H4 (cell line): ENCODE data around the gene ZNF750. TPM values are rescaled to one million over a fixed set of nuclear protein-coding genes. Genes with fewer than 3 reads are reported as not detected.

Experiments
- DNase-seq: peaks from one replicate; pipeline ENCODE4 v3.0.0-alpha.2; 2015; ENCODE audit warnings: low spot score
- total RNA-seq: library from RNA; depleted of rRNA; stranded (reverse); fragments of >200 nt; shearing (Covaris generic); gene quantifications from 2 replicates; pipeline ENCODE4 v1.2.3, GENCODE V29; 2014

ZNF750 gene
- total RNA-seq, 1 experiment from 2014 or later: not detected

- DNase-seq: no peak
Observed at GRCh38 chr17:82872591-82873520, 33.0 kb upstream of the ZNF750 start.

DNA sequence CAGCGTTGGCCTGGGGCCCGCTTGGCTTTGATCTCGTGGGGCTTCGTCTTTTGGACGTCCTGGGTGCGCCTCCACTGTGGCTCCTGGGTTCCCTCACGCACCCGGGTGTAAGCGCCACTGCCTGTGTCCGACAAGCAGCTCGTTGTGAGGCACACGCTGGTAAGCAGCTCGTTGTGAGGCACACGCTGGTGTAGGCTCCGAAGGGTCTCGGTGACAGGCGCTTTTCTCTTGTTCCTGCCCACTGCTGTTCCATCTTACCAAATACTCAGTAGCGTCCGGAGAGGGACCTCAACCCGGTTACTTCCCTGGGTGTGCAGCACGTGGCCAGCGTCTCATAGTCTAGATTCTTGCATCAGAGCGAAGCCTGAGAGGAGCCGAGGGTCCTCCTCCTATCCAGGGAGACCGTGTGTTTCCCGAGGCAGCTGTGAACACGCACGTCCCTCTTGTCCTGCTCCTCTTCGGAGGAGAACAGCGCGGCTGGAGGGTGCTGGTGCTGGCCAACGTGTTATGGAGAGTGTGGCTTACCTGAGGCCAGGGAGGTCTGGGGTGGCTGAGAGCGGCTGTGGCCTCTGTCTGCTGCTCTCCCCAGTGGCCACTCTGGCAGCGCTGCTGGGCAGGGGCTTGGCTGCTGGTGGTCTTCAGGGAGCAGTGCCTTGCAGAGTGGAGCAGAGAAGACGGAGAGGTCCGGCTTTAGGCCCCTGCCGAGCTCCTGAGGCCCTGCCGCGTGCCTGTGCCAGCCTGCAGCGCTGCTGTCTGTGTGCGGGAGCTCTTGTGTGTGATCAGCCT is 32.1 kb upstream of the ZNF750 start:
- no peak for DNase-seq

GRCh38 chr17:82871056-82871775 is 31.4 kb upstream of the ZNF750 start:
- DNase-seq: no peak

GRCh38 chr17:82870541-82870940 is 30.7 kb upstream of the ZNF750 start:
- DNase-seq: no peak

DNA sequence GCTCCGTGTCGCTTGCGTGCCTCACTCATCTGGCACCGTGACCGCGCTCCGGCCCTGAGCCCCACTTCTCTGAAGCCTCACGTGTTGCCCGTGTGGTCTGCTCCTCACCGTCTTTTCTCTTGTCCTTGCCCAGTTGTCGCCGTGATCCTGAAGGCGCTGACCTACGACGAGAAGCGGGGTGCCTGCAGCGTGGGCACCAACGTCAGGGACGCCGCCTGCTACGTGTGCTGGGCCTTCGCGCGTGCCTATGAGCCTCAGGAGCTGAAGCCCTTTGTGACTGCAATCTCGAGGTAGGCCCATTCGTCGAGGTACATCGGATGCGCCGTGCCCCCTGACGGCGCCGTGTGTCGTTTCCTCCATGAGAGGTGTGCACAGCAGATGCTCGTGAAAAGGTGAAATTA is 30.3 kb upstream of the ZNF750 start:
- DNase-seq: no peak

- no peak for DNase-seq
Observed at GRCh38 chr17:82869536-82869935, 29.7 kb upstream of the ZNF750 start.

DNA sequence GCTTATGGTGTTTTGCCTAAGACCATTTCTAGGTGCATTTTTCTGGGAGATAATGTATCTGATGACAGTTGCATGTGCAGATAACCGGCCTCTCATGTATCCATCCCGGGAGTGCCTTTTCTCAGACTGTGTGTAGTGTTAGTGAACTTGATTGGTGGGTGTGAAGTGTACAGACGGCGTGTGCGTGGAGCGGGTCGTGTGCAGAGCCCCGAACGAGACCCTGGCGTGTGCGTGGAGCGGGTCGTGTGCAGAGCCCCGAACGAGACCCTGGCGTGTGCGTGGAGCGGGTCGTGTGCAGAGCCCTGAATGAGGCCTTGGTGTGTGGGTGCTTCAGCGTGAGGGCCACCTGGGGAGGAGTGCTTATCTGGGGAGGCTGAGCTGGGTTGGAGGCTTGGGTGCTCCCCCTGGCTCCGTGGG is 28.9 kb upstream of the ZNF750 start:
- no peak for DNase-seq

- DNase-seq: no peak
Observed at GRCh38 chr17:82867763-82868325, 28.0 kb upstream of the ZNF750 start.

- DNase-seq: no peak
Observed at GRCh38 chr17:82866590-82867191, 26.9 kb upstream of the ZNF750 start.

DNA sequence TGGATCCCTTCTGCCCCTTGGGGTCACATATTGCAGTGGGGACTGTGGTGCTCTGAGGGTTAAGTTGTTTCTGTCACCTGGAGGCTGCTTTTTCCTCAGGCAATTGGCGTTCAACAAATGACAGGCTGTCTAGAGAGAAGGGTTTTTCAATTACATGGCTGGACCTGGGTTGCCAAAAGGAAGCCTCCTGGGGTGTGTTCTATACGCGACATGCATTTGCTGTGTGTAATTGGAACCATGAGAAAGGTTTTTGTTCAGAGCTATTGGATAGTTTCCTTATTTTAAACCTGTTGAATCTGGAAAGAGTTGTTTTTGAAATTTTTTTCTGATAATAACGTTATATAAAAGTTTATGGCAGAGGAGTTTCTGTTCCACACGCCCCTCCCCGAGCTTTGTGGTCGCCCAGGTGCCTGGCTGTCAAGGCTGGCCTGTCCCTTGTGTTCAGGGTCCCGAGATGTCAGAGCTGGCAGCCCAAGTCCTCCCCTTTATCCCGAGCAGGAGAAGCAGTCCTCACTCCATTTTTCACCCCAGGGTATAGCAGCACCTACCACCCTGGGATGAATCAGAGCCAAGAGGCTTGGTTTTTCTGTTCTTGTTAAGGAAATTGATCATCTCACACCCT is 26.1 kb upstream of the ZNF750 start:
- no peak for DNase-seq

DNA sequence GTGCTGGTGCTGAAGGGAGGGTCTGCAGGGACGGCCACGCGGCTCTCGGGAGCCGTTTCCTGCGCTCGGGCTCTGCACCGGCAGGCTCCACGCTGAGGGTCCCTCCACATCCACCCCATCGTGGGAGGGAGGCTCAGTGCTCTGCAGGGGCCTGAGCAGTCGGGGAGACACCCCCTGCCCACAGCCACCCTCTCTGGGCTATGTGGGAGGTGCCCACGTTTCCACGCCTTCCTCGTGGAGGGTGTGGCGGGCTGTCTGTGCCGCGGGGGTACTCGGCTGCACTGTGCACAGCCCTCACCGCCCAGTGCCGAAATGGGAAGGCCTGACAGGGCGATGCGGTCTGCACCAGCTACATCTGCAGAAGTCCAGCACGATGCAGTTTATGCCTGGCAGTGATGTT is 25.5 kb upstream of the ZNF750 start:
- no peak for DNase-seq

GRCh38 chr17:82864713-82865248 is 25.0 kb upstream of the ZNF750 start:
- no peak for DNase-seq

- DNase-seq: peak; percentile 89
Observed at GRCh38 chr17:82863941-82864712, 24.3 kb upstream of the ZNF750 start.

GRCh38 chr17:82863383-82863940 is 23.6 kb upstream of the ZNF750 start:
- DNase-seq: no peak

GRCh38 chr17:82862737-82863382 is 23.0 kb upstream of the ZNF750 start:
- no peak for DNase-seq

- no peak for DNase-seq
Observed at GRCh38 chr17:82862191-82862590, 22.4 kb upstream of the ZNF750 start.

DNA sequence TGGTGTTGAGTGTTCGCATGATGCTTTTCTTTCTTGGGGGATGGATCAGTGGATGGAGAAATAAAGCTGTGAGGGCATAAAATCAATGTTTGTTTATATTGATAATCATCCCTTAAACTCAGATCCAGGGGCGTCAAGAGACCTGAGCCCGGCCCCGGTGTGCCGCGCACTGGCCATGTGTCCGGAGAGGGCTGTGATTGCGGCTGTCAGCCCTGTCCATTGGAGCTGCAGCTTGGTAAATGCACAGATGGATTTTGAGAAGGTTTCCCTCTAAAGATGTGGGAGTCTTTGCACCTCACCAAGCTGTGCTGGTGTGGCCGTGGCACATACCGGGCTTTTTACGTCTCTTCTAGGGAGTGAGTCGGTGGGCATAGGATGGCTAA is 21.6 kb upstream of the ZNF750 start:
- DNase-seq: no peak

DNA sequence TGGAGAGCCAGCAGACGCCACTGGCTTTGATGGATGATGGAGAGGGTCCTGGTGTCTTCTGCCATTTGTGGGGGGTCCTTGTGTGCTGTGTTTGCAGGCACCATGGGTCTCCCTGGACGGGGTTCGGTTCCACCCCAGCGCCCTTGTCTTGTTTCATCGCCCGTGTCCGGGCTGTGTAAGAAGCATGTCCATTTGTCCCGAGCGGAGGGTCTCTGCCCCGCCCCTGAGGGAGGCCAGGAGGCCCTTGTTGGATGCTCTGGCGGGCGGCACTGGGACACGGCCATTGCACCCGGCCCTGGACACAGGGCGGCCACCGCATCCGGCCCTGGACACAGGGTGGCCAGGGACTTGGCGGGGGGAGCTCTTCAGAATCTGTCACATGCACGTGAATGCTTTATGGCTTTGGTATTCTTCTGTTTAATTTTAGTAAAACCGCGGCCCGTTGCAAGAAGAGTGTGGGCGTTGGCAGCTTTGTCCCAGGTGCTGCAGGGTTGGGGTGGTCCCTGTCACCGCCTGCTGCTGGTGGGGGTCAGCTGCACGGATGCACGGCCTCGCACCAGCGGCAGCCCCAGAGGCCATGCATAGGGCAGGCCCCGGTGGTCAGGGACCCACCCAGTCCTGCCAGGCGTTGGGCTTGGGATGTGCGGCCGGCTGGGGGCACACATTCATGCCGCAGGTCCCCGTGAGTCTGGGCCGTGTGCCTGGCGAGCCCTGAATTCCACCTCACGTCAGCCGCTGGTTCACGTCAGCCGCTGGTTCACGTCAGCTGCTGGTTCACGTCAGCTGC is 21.0 kb upstream of the ZNF750 start:
- no peak for DNase-seq
